HepG2 (cell line): ENCODE results near the gene KRTAP3-3. TPM values are rescaled to one million over a fixed set of nuclear protein-coding genes. Genes with fewer than 3 reads are reported as not detected.

Experiments
- ATF6 ChIP-seq: sonication (generic); formaldehyde crosslinking; conservative IDR thresholded peaks from 2 replicates; pipeline ENCODE4 v1.4.0; 2020; ENCODE audit warnings: missing genetic modification reagents
- KIAA2018 ChIP-seq: sonication (generic); formaldehyde crosslinking; IDR thresholded peaks from 2 replicates; pipeline ENCODE4 v1.5.0; 2020; ENCODE audit warnings: mild to moderate bottlenecking, missing genetic modification reagents, borderline replicate concordance
- SIN3A ChIP-seq: IDR thresholded peaks from 2 replicates; pipeline ENCODE4 v1.6.1; 2011; ENCODE audit warnings: low read depth, mild to moderate bottlenecking, control low read depth, low read length, borderline replicate concordance
- ZNF143 ChIP-seq: sonication (generic); formaldehyde crosslinking; IDR thresholded peaks from 2 replicates; pipeline ENCODE4 v1.4.0; 2020; ENCODE audit warnings: missing genetic modification reagents
- ZNF597 ChIP-seq: sonication (generic); formaldehyde crosslinking; IDR thresholded peaks from 2 replicates; pipeline ENCODE4 v1.5.0; 2020; ENCODE audit warnings: missing genetic modification reagents
- ZNF713 ChIP-seq: sonication (generic); formaldehyde crosslinking; IDR thresholded peaks from 2 replicates; pipeline ENCODE4 v1.4.0; 2020; ENCODE audit warnings: mild to moderate bottlenecking, missing genetic modification reagents
- polyA plus RNA-seq, 8 experiments: library from polyadenylated mRNA; depleted of rRNA in 3 of 8; stranded (reverse) in 7 of 8; unstranded in 1 of 8; fragments of >200 nt; fragmentation: Illumina TruSeq in 4 of 8; extraction: Trizol in 4 of 8; gene quantifications; 2 replicates each; pipeline versions ENCODE4 v1.2.1 to v1.2.3, GENCODE V29; 2011 to 2016; ENCODE audit warnings: low read depth in 4 of 8, missing spikeins in 1 of 8, mixed read lengths in 1 of 8; ENCODE audit not compliant: insufficient read depth in 1 of 8
- total RNA-seq, 5 experiments: library from RNA; depleted of rRNA; stranded (reverse); fragments of >200 nt; fragmentation: Illumina TruSeq; extraction: Trizol; gene quantifications; 2 replicates each; pipeline ENCODE4 v1.2.3, GENCODE V29; 2016; ENCODE audit warnings: low read depth in 1 of 5

KRTAP3-3 gene
- total and polyA plus RNA-seq, 2 of the 13 experiments (the other 11 are each of a cell fraction or from before 2014, with no cell fraction given), result not detected

GRCh38 chr17:40978575-40979151 lies 15.3 kb downstream of the KRTAP3-3 start (continued):
- no peak for TF ChIP-seq KIAA2018
- TF ChIP-seq ZNF597, result no peak
- TF ChIP-seq ZNF143 (CRISPR knock-in tag), result no peak
- TF ChIP-seq SIN3A, result no peak
- TF ChIP-seq ZNF713 (CRISPR knock-in tag), result no peak
- no peak for TF ChIP-seq ATF6 (CRISPR knock-in tag)
